SK-N-SH treated with all-trans-retinoic acid at 6 μM for 48 hours (cell line): ENCODE measurements around the gene ITPR3.
"Not testable (repeated sequence)": the region's sequence is repeated elsewhere in the genome, so short reads cannot be mapped to it uniquely, and the experiment has no call there.

Source experiments
- ATAC-seq: fragments of 200-7000 bp; cut with Tn5 transposase; 3 replicates; pipeline ENCODE4 v1.9.1; 2020; ENCODE audit warnings: mild to moderate bottlenecking, moderate library complexity
- ARNTL ChIP-seq: fragments of 450-650 bp; formaldehyde crosslinking; IDR thresholded peaks from 2 replicates; pipeline ENCODE4 v1.5.0; 2020; ENCODE audit warnings: low read depth, mild to moderate bottlenecking, moderate library complexity, borderline replicate concordance
- BACH2 ChIP-seq: fragments of 250-450 bp; sonication (Bioruptor Pico); IDR thresholded peaks from 2 replicates; pipeline ENCODE4 v1.9.0; 2021; ENCODE audit warnings: mild to moderate bottlenecking, borderline replicate concordance
- ESRRG ChIP-seq: fragments of 250-450 bp; sonication (Bioruptor Pico); IDR thresholded peaks from 2 replicates; pipeline ENCODE4 v1.6.1; 2021; ENCODE audit warnings: mild to moderate bottlenecking
- GLIS3 ChIP-seq: fragments of 250-450 bp; sonication (Bioruptor Pico); IDR thresholded peaks from 2 replicates; pipeline ENCODE4 v1.5.0; 2020; ENCODE audit warnings: mild to moderate bottlenecking, moderate library complexity
- OSR1 ChIP-seq: fragments of 250-450 bp; sonication (Bioruptor Pico); IDR thresholded peaks from 2 replicates; pipeline ENCODE4 v1.8.0; 2022; ENCODE audit warnings: moderate library complexity, mild to moderate bottlenecking, inconsistent platforms
- PPARA ChIP-seq: fragments of 250-450 bp; sonication (Bioruptor Pico); IDR thresholded peaks from 2 replicates; pipeline ENCODE4 v1.5.0; 2020; ENCODE audit warnings: mild to moderate bottlenecking, borderline replicate concordance
- RARB ChIP-seq: fragments of 250-450 bp; sonication (Bioruptor Pico); IDR thresholded peaks from 2 replicates; pipeline ENCODE4 v1.8.0; 2021; ENCODE audit warnings: mild to moderate bottlenecking, moderate library complexity
- SNAI2 ChIP-seq: fragments of 250-450 bp; sonication (Bioruptor Pico); IDR thresholded peaks from 2 replicates; pipeline ENCODE4 v1.5.0; 2020; ENCODE audit warnings: mild to moderate bottlenecking, moderate library complexity
- TCF4 ChIP-seq: fragments of 250-450 bp; sonication (Bioruptor Pico); IDR thresholded peaks from 2 replicates; pipeline ENCODE4 v1.8.0; 2021; ENCODE audit warnings: mild to moderate bottlenecking, moderate library complexity, borderline replicate concordance
- TOX ChIP-seq: fragments of 250-450 bp; sonication (Bioruptor Pico); IDR thresholded peaks from 2 replicates; pipeline ENCODE4 v1.8.0; 2021; ENCODE audit warnings: mild to moderate bottlenecking, moderate library complexity, borderline replicate concordance
- ZC3H10 ChIP-seq: fragments of 250-450 bp; sonication (Bioruptor Pico); IDR thresholded peaks from 2 replicates; pipeline ENCODE4 v1.5.1; 2021; ENCODE audit warnings: mild to moderate bottlenecking, moderate library complexity
- ZFP3 ChIP-seq: fragments of 250-450 bp; sonication (Bioruptor Pico); IDR thresholded peaks from 2 replicates; pipeline ENCODE4 v1.5.0; 2020; ENCODE audit warnings: mild to moderate bottlenecking, moderate library complexity
- ZFP30 ChIP-seq: fragments of 450-650 bp; formaldehyde crosslinking; IDR thresholded peaks from 2 replicates; pipeline ENCODE4 v1.5.0; 2022; ENCODE audit warnings: mild to moderate bottlenecking, moderate library complexity
- ZNF565 ChIP-seq: fragments of 450-650 bp; formaldehyde crosslinking; conservative IDR thresholded peaks from 2 replicates; pipeline ENCODE4 v1.5.0; 2020; ENCODE audit warnings: low read depth, mild to moderate bottlenecking, moderate library complexity
- ZNF70 ChIP-seq: fragments of 450-650 bp; formaldehyde crosslinking; IDR thresholded peaks from 2 replicates; pipeline ENCODE4 v1.5.0; 2020; ENCODE audit warnings: mild to moderate bottlenecking, moderate library complexity
- ZNF8 ChIP-seq: fragments of 450-650 bp; formaldehyde crosslinking; IDR thresholded peaks from 2 replicates; pipeline ENCODE4 v1.5.0; 2020; ENCODE audit warnings: mild to moderate bottlenecking, moderate library complexity
- TF ChIP-seq, protein P1 (sequence below): fragments of 250-450 bp; sonication (Bioruptor Pico); IDR thresholded peaks from 2 replicates; pipeline ENCODE4 v1.5.1; 2021; ENCODE audit warnings: mild to moderate bottlenecking, moderate library complexity
- TF ChIP-seq, protein P2 (sequence below): fragments of 250-450 bp; sonication (Bioruptor Pico); IDR thresholded peaks from 2 replicates; pipeline ENCODE4 v1.8.0; 2020; ENCODE audit warnings: mild to moderate bottlenecking, moderate library complexity, borderline replicate concordance
- TF ChIP-seq, protein P3 (sequence below): fragments of 250-450 bp; sonication (Bioruptor Pico); IDR thresholded peaks from 2 replicates; pipeline ENCODE4 v1.5.1; 2020; ENCODE audit warnings: low read depth, mild to moderate bottlenecking, moderate library complexity
- TF ChIP-seq, protein P4 (sequence below): fragments of 250-450 bp; sonication (Bioruptor Pico); IDR thresholded peaks from 2 replicates; pipeline ENCODE4 v1.5.0; 2020; ENCODE audit warnings: mild to moderate bottlenecking, moderate library complexity
- TF ChIP-seq, protein P5 (sequence below): fragments of 250-450 bp; sonication (Bioruptor Pico); IDR thresholded peaks from 2 replicates; pipeline ENCODE4 v1.8.0; 2021; ENCODE audit warnings: low read depth, mild to moderate bottlenecking, moderate library complexity, borderline replicate concordance

The ITPR3 gene

DNA sequence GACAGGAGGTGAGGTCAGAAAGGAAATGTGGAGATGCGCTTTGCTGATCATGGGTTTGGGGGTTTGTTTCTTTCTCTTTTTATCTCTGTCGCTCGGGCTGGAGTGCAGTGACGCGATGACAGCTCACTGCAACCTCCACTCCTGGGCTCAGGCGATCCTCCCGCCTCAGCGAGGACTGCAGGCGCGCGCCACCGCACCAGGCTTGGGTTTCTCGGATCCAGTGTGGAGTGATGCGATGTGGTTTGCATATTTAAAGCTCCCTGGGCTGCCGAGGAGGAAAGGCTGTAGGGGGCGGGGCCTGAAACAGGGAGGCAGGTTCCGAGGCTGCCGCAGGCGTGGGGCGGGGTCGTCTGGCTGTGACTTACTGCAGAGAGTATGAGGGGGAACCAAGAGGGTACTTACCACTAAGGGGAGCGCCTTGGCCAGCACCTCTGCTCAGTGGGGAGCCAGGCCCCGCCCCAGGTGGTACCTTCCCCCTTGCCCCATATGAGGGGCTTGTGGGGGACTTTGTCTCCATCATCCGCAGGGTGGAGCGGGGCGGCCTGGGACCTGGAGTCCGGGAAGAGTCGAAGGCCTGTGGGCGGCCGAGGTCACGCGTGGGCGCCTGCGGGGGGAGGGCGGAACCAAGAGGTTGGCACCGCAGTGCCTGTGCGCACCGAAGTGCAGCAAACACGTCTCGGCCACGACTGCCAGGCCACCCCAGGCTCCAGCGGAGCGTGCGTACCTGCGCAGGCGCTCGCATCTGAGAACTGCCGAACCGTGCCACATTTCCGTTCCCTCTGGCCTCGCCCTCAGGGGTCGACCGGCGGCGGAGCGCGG is 28.3 kb upstream of the ITPR3 start:
- ATAC-seq: no peak

DNA sequence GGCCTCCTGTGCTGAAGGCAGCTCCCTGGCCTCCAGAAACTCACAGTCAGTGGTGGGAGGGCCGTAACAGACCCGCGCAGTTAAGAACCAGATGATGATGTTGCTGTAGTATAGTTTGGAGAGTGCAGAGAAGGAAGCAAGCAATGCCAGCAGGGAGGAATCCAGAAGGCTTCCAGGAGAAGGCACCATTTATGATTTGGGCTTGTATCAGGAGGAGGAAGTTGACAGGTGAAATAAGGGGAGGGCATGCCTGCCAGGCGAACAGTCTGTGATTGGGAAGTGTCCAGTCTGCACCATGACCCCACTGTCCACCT is 27.8 kb upstream of the ITPR3 start:
- no peak for TF ChIP-seq ARNTL
- TF ChIP-seq ZC3H10 (CRISPR knock-in tag): no peak
- no peak for TF ChIP-seq ZFP30 (CRISPR knock-in tag)
- TF ChIP-seq ZFP3 (CRISPR knock-in tag): no peak
- no peak for TF ChIP-seq TOX (CRISPR knock-in tag)
- no peak for TF ChIP-seq TCF4 (CRISPR knock-in tag)
- TF ChIP-seq PPARA (CRISPR knock-in tag): no peak
- no peak for ATAC-seq

More for the DNA sequence above, 28.3 kb upstream of the ITPR3 start:
- TF ChIP-seq, protein P1, sequence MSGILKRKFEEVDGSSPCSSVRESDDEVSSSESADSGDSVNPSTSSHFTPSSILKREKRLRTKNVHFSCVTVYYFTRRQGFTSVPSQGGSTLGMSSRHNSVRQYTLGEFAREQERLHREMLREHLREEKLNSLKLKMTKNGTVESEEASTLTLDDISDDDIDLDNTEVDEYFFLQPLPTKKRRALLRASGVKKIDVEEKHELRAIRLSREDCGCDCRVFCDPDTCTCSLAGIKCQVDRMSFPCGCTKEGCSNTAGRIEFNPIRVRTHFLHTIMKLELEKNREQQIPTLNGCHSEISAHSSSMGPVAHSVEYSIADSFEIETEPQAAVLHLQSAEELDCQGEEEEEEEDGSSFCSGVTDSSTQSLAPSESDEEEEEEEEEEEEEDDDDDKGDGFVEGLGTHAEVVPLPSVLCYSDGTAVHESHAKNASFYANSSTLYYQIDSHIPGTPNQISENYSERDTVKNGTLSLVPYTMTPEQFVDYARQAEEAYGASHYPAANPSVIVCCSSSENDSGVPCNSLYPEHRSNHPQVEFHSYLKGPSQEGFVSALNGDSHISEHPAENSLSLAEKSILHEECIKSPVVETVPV (CRISPR knock-in tag): no peak
- no peak for TF ChIP-seq RARB
- TF ChIP-seq GLIS3 (CRISPR knock-in tag): no peak
- no peak for TF ChIP-seq ZFP30 (CRISPR knock-in tag)
- TF ChIP-seq TCF4 (CRISPR knock-in tag): no peak
- TF ChIP-seq ZFP3 (CRISPR knock-in tag): no peak
- TF ChIP-seq, protein P2, sequence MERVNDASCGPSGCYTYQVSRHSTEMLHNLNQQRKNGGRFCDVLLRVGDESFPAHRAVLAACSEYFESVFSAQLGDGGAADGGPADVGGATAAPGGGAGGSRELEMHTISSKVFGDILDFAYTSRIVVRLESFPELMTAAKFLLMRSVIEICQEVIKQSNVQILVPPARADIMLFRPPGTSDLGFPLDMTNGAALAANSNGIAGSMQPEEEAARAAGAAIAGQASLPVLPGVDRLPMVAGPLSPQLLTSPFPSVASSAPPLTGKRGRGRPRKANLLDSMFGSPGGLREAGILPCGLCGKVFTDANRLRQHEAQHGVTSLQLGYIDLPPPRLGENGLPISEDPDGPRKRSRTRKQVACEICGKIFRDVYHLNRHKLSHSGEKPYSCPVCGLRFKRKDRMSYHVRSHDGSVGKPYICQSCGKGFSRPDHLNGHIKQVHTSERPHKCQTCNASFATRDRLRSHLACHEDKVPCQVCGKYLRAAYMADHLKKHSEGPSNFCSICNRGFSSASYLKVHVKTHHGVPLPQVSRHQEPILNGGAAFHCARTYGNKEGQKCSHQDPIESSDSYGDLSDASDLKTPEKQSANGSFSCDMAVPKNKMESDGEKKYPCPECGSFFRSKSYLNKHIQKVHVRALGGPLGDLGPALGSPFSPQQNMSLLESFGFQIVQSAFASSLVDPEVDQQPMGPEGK (CRISPR knock-in tag): no peak
- no peak for TF ChIP-seq ARNTL
- TF ChIP-seq ESRRG (CRISPR knock-in tag): no peak
- no peak for TF ChIP-seq TOX (CRISPR knock-in tag)
- no peak for TF ChIP-seq ZNF8
- no peak for TF ChIP-seq SNAI2
- TF ChIP-seq, protein P3, sequence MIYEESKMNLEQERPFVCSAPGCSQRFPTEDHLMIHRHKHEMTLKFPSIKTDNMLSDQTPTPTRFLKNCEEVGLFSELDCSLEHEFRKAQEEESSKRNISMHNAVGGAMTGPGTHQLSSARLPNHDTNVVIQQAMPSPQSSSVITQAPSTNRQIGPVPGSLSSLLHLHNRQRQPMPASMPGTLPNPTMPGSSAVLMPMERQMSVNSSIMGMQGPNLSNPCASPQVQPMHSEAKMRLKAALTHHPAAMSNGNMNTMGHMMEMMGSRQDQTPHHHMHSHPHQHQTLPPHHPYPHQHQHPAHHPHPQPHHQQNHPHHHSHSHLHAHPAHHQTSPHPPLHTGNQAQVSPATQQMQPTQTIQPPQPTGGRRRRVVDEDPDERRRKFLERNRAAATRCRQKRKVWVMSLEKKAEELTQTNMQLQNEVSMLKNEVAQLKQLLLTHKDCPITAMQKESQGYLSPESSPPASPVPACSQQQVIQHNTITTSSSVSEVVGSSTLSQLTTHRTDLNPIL (CRISPR knock-in tag): no peak
- TF ChIP-seq OSR1 (CRISPR knock-in tag): no peak
- no peak for TF ChIP-seq ZNF70 (CRISPR knock-in tag)
- no peak for TF ChIP-seq ZNF565 (CRISPR knock-in tag)
- no peak for TF ChIP-seq ZC3H10 (CRISPR knock-in tag)
- no peak for TF ChIP-seq PPARA (CRISPR knock-in tag)
- TF ChIP-seq, all 23 proteins: peak for 0

DNA sequence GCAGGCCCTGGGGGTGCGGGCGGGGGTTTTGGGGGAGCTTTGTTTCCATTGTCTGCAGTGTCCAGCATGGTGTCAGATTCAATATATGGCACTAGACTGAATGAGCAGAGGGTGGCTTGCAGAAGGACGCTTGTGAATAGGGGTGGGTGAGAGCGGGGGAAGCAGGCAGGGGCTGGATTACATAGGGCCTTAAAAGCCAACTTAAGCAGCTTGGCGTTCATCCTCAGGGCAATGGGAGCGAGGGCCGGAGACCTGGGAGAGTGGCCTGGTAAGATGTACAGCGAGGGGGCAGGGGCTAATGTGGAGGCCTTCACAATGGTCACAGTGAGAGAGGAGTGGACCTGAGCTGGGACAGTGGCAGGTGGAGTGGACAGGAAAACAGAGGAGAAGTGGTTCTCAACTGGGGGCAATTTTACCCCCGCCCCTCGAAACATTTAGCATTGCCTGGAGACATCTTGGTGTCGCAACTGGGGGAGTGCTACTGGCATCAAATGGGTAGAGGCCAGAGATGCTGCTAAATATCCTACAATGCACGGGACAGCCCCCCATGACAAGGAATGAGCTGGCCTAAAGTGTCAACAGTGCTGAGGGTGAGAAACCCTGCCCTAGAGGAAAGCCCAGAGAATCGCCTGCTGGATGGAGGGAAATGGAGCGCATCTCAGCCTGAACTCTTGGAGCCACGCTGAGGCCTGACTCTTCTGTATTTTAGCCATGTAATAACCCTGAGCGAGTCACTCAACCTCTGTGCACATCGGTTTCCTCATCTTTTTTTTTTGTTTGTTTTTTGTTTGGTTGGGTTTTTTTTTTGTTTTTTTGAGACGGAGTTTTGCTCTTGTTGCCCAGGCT is 25.9 kb upstream of the ITPR3 start:
- no peak for ATAC-seq
- TF ChIP-seq, protein P4, sequence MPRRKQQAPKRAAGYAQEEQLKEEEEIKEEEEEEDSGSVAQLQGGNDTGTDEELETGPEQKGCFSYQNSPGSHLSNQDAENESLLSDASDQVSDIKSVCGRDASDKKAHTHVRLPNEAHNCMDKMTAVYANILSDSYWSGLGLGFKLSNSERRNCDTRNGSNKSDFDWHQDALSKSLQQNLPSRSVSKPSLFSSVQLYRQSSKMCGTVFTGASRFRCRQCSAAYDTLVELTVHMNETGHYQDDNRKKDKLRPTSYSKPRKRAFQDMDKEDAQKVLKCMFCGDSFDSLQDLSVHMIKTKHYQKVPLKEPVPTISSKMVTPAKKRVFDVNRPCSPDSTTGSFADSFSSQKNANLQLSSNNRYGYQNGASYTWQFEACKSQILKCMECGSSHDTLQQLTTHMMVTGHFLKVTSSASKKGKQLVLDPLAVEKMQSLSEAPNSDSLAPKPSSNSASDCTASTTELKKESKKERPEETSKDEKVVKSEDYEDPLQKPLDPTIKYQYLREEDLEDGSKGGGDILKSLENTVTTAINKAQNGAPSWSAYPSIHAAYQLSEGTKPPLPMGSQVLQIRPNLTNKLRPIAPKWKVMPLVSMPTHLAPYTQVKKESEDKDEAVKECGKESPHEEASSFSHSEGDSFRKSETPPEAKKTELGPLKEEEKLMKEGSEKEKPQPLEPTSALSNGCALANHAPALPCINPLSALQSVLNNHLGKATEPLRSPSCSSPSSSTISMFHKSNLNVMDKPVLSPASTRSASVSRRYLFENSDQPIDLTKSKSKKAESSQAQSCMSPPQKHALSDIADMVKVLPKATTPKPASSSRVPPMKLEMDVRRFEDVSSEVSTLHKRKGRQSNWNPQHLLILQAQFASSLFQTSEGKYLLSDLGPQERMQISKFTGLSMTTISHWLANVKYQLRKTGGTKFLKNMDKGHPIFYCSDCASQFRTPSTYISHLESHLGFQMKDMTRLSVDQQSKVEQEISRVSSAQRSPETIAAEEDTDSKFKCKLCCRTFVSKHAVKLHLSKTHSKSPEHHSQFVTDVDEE (CRISPR knock-in tag): no peak
- TF ChIP-seq PPARA (CRISPR knock-in tag) (no peak), BACH2 (CRISPR knock-in tag) (no peak), ZNF70 (CRISPR knock-in tag) (no peak), GLIS3 (CRISPR knock-in tag) (no peak), ZC3H10 (CRISPR knock-in tag) (no peak), OSR1 (CRISPR knock-in tag) (no peak), RARB (no peak), TOX (CRISPR knock-in tag) (no peak), ZFP3 (CRISPR knock-in tag) (no peak)
- TF ChIP-seq, protein P5, sequence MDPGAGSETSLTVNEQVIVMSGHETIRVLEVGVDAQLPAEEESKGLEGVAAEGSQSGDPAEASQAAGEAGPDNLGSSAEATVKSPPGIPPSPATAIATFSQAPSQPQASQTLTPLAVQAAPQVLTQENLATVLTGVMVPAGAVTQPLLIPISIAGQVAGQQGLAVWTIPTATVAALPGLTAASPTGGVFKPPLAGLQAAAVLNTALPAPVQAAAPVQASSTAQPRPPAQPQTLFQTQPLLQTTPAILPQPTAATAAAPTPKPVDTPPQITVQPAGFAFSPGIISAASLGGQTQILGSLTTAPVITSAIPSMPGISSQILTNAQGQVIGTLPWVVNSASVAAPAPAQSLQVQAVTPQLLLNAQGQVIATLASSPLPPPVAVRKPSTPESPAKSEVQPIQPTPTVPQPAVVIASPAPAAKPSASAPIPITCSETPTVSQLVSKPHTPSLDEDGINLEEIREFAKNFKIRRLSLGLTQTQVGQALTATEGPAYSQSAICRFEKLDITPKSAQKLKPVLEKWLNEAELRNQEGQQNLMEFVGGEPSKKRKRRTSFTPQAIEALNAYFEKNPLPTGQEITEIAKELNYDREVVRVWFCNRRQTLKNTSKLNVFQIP (CRISPR knock-in tag): no peak

DNA sequence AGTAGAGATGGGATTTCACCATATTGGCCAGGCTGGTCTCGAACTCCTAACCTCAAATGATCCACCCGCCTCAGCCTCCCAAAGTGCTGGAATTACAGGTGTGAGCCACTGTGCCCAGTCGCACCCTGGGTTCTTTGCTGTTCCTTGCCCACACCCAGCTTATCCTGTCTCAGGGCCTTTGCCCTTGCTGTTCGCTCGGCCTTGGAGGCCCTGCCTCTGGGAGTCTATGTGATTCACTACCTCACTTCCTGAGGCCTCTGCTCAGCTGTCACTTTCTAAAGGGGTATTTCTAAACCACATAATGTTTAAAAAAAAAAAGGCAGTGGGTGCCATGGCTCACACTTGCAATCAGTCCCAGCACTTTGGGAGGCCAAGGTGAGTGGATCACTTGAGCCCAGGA is 24.2 kb upstream of the ITPR3 start:
- ATAC-seq: not testable (repeated sequence)
